GM12878 (cell line): ENCODE measurements around the gene NIN. TPM values are rescaled to one million over a fixed set of nuclear protein-coding genes. Genes with fewer than 3 reads are reported as not detected.

Experiments used
- CBX3 ChIP-seq: fragments of 200-600 bp; sonication (generic); IDR thresholded peaks from 2 replicates; pipeline ENCODE4 v1.6.1; 2016; ENCODE audit warnings: low read depth, borderline replicate concordance
- CUX1 ChIP-seq: IDR thresholded peaks from 2 replicates; pipeline ENCODE4 v1.6.1; 2012; ENCODE audit warnings: improper control_type of control experiment, low read depth, low read length; ENCODE audit not compliant: insufficient replicate concordance
- KAT2A ChIP-seq: conservative IDR thresholded peaks from 2 replicates; pipeline ENCODE4 v1.6.1; 2011; ENCODE audit warnings: low read depth, low read length; ENCODE audit not compliant: control insufficient read depth
- NFIC ChIP-seq: IDR thresholded peaks from 2 replicates; pipeline ENCODE4 v1.6.1; 2012; ENCODE audit warnings: low read depth, mild to moderate bottlenecking, inconsistent platforms, low read length, moderate library complexity
- NFYB ChIP-seq: IDR thresholded peaks from 2 replicates; pipeline ENCODE4 v1.6.1; 2011; ENCODE audit warnings: low read depth, mild to moderate bottlenecking, low read length, improper control_type of control experiment, moderate library complexity; ENCODE audit not compliant: insufficient read depth
- NR2C1 ChIP-seq: fragments of 450-650 bp; IDR thresholded peaks from 2 replicates; pipeline ENCODE4 v1.6.1; 2017; ENCODE audit warnings: antibody characterized with exemption, mild to moderate bottlenecking, moderate library complexity
- PBX3 ChIP-seq: IDR thresholded peaks from 2 replicates; pipeline ENCODE4 v1.6.1; 2011; ENCODE audit warnings: mild to moderate bottlenecking, low read depth, low read length, moderate library complexity; ENCODE audit not compliant: insufficient replicate concordance
- SMARCA5 ChIP-seq: fragments of 450-650 bp; IDR thresholded peaks from 2 replicates; pipeline ENCODE4 v1.6.1; 2017; ENCODE audit warnings: mild to moderate bottlenecking
- USF2 ChIP-seq: IDR thresholded peaks from 2 replicates; pipeline ENCODE4 v1.6.1; 2011; ENCODE audit warnings: low read depth, low read length, improper control_type of control experiment, borderline replicate concordance
- ZNF217 ChIP-seq: fragments of 450-650 bp; IDR thresholded peaks from 2 replicates; pipeline ENCODE4 v1.6.1; 2017; ENCODE audit warnings: antibody characterized with exemption, mild to moderate bottlenecking
- polyA plus RNA-seq, 11 experiments: library from polyadenylated mRNA; depleted of rRNA in 4 of 11; unstranded in 6 of 11; stranded (reverse) in 5 of 11; fragments of >200 nt; fragmentation: Nextera tagmentation in 4 of 11; fragmentation: Illumina TruSeq in 1 of 11; extraction: Ambion mirVana in 4 of 11; extraction: Trizol in 1 of 11; gene quantifications; 1 replicate in 1 of 11; 2 replicates in 10 of 11; pipeline versions ENCODE4 v1.2.1 to v1.2.3, GENCODE V29; 2011 to 2016; ENCODE audit warnings: inconsistent platforms in 2 of 11, missing spikeins in 2 of 11, low read depth in 1 of 11
- total RNA-seq, 4 experiments: library from RNA; depleted of rRNA in 3 of 4; stranded (reverse); fragments of >200 nt in 3 of 4; fragmentation: Illumina TruSeq in 1 of 4; extraction: Trizol in 1 of 4; gene quantifications; 2 replicates each; pipeline versions ENCODE4 v1.2.1 to v1.2.3, GENCODE V29; 2013 to 2021

The NIN gene
- total and polyA plus RNA-seq, 10 of the 15 experiments (the other 5 are each of a cell fraction or from before 2014, with no cell fraction given), result 16.2 to 135 (median 70.3) TPM

- TF ChIP-seq KAT2A (no peak), USF2 (no peak), SMARCA5 (no peak), ZNF217 (no peak), NR2C1 (no peak), PBX3 (no peak), NFIC (no peak), NFYB (no peak), CUX1 (no peak), CBX3 (no peak)
These were observed 10.0 kb downstream of the NIN start (continued) for GRCh38 chr14:50820786-50821509.
